Left lobe of liver (tissue), 2 donors: ENCODE data around the gene ME3. TPM values are rescaled to one million over a fixed set of nuclear protein-coding genes. Genes with fewer than 3 reads are reported as not detected.

Source experiments
- ATAC-seq: fragments of 200-7000 bp; cut with Tn5 transposase; one replicate; pipeline ENCODE4 v1.9.1; 2020; ENCODE audit warnings: mild to moderate bottlenecking, moderate library complexity
- DNase-seq: peaks from one replicate; pipeline ENCODE4 v3.0.0-alpha.2; 2020; ENCODE audit warnings: low spot score
- total RNA-seq: library from RNA; stranded (reverse); gene quantifications from one replicate; pipeline ENCODE4 v1.2.1, GENCODE V29; 2021
- donor health status: DM: no; HTN: no; CAD: no; lungs with moderate emphysema.
- donor health status: DM: no; HTN: yes; CAD: no.

ME3 gene
- total RNA-seq, 1 donor from 2014 or later: 4.0 TPM

DNA sequence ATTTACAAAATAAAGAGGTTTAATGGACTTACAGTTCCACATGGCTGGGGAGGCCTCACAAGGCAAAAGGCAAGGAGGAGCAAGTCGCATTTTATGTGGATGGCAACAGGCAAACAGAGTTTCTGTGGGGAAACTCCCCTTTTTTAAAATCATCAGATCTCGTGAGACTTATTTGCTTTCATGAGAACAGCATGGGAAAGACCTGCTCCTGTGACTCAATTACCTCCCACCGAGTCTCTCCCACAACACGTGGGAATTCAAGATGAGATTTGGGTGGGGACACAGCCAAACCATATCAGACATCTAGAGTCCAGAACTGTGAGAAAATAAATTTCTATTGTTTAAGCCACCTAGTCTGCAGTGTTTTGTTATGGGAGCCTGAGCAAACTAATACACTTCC is 80.8 kb downstream of the ME3 start:
- no peak for DNase-seq

DNA sequence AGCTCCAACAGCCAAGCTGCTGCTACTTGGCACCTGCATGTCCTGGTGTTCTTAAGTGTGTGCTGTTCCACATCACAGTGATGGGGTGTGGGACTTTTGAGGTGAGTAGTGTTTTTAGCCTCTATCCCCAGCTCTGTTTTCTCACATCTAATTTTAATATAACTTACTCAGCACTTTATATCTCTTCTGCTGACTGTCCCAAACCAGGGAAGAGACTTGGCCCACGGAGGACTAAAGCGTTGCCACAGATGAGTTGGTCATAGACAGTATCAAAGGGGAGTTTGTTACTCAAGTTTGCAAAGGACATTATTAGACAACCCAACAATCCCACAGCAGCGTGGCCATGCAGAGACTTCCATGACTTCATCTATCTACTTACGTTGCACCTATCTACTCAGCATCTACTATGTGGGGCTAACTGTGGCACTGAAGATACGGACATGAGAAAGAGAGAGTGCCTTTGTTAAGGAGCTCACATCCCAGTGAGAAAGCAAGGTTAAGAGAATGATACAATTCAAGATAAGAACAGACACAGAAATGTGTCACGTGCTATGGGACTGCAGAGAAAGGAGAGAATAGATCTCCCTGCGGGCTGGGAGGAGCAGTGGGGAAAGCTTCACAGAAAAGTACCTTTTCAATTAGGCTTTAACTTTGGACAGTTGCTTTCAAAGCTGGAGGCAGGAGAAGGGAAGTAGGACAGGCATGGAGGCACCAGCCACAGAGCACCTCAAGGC is 82.4 kb downstream of the ME3 start:
- DNase-seq (no peak), ATAC-seq (no peak)

More for the DNA sequence above, 80.8 kb downstream of the ME3 start:
- no peak for ATAC-seq

- ATAC-seq (no peak), DNase-seq (no peak)
Observed at GRCh38 chr11:86589204-86589603, 83.2 kb downstream of the ME3 start.

GRCh38 chr11:86588566-86589090 is 83.8 kb downstream of the ME3 start:
- ATAC-seq (no peak), DNase-seq (no peak)

DNA sequence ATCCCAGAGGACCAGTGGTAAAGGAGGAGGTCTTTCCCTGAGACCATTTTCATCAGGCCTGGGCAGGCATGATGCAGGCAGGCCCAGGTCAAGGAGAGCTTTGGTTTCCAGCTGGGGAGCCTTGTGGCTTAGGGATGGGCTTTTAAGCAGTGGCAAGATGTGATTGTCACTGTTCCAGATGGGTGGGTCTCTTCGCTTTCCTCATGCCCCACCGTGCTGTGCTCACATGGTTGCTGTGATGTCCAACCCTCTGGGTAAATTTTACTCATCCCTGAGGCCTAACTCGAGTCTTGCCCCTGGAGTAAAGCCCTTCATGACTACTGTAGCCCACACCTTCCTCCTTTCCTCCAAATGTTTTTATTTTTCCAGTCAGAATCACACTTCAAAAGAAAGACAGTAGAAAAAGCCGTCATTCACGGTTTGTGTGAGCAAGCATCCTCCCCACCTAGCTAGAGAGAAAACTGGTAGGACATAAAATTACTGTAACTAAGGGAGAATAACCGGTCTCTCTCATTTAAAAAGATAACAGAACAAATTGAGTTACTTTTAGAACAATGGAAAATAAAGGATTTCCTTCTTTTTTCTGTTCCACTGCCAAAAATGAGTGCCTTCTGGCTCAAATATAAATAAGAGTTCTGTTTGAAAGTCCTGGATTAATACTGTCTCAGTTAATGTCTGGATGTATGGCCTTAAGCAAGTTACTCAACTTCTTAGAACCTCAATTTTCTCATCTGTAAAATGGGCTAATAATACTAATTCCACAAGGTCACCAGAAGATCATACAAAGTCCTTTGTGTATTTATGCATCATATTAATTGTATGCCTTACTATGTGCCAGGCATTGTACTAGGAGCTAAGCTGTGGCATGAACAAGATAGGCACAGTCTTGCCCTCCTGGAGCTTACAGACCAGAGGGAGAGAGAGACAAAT is 84.9 kb downstream of the ME3 start:
- ATAC-seq (no peak), DNase-seq (no peak)

- DNase-seq (no peak), ATAC-seq (no peak)
Observed at GRCh38 chr11:86586307-86586706, 86.1 kb downstream of the ME3 start.

DNA sequence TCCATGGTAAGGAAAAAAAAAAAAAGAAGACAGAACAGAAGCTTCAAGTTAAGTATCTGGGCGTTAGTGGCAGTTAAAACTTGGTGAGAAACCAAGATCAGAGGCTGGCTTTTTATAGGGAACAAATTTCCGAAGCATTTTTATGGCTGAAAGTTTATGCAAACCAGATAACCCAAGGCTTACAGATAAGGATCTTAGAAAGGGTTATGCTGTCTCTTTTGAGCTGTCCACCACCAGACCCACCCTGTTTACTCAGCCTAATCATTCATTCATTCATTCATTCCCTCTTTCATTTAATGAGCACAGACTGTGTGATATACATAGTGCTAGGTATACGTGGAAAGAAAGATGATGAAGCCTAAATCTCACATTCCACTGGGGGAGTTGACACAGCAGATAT is 89.5 kb downstream of the ME3 start:
- DNase-seq (no peak), ATAC-seq (no peak)

GRCh38 chr11:86580535-86580934 is 91.9 kb downstream of the ME3 start:
- DNase-seq (no peak), ATAC-seq (peak; percentile 44)

- DNase-seq: no peak
- ATAC-seq: no peak
Observed at GRCh38 chr11:86579406-86579731, 93.0 kb downstream of the ME3 start.

GRCh38 chr11:86578727-86579405 is 93.5 kb downstream of the ME3 start:
- DNase-seq: no peak
- ATAC-seq: no peak

GRCh38 chr11:86577644-86578636 is 94.5 kb downstream of the ME3 start:
- DNase-seq: peak; percentile 55
- ATAC-seq: peak; percentile 61

DNA sequence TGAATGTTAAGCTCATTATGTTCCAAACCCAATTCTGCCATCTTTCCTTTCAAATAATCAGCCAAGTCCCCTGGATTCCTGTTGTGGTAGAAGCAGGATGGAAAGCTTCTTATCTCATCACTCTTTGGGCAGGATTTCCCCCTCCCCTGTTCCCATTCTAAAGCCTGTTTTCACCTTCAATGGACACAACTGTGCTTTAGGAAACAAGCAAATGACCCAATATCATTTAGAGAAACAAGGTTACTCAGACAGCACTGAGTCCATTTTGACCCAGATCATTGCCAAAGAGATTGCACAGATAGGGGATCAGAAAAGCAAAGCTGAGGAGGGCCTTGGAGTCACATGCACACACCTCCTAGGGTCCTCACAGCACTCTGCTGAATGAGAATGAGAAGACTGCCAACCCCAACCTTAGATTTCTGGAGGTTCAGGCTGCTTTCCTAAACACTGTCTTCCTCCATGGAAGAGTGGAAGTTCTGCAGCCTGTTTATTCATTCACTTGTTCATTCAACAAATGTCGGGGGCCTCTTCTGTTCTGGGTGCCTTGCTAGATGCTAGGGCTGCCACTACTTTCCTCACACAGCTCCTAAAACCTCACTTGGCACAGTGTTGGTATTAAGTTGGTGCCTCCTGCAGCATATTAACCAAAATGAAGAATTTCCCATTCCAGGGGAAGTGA is 95.3 kb downstream of the ME3 start:
- no peak for ATAC-seq
- DNase-seq: no peak

GRCh38 chr11:86575927-86576326 is 96.5 kb downstream of the ME3 start:
- ATAC-seq (no peak), DNase-seq (no peak)

GRCh38 chr11:86575208-86575855 is 97.1 kb downstream of the ME3 start:
- no peak for ATAC-seq
- no peak for DNase-seq

GRCh38 chr11:86574493-86575207 is 97.8 kb downstream of the ME3 start:
- ATAC-seq: no peak
- DNase-seq: no peak

DNA sequence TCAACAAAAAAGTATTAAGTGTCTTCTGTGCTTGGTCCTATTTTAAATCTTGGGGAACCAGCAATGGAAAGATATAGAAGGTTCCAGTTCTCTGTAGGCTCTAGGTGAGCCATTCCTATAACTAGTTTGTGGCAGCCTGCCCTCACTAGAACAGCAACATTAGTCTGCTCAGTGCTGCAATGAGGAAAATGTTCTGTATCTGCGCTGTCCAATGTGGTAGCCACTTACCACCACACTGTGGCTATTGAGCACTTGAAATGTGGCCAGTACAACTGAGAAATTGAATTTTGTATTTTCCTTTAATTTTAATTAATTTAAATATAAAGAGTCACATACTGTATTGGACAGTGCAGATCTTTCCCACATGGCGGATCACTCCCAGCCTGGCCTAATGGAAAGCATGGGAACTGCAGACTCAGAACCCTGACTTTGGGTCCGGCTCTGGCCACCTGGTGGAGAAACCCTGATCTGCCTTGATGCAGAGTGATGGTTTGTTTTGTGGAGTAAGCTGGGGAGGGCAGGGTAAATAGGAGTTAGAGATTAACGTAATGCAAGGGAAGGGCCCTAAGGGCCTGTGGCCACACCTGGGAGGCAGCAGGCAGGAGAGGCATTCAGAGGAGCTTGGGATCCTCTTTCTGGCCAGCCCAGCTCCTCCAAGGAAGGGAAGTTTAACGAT is 101.0 kb downstream of the ME3 start:
- DNase-seq (no peak), ATAC-seq (peak; percentile 84)

DNA sequence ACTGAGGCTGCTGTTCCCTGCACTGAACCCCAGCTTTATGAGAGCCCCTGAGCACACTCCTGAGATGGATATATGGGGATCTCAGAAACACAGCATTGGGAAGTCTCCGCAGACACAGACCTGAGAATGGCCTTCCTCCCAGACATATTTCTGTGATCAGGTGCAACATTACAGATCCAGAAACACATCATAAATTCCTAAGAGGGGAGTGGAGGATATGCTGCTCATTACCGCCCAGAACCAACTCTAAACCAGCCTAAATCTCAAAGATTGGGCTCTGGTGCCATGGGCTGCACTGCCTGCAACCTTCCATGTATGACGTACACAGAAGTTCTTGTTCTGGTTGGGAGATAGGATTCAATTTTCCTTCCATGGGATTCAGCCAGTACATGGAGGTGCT is 102.0 kb downstream of the ME3 start:
- DNase-seq (no peak), ATAC-seq (no peak)

- ATAC-seq (no peak), DNase-seq (no peak)
Observed at GRCh38 chr11:86570020-86570419, 102.4 kb downstream of the ME3 start.
